Measurements from ENCODE around the gene NGLY1. TPM values are rescaled to one million over a fixed set of nuclear protein-coding genes. Genes with fewer than 3 reads are reported as not detected.
A peak's percentile ranks its signal among the peaks of the same experiment; 100 is the strongest.

The NGLY1 gene
- total and polyA plus RNA-seq, 9 of the 15 experiments (the other 6 are each of a cell fraction or from before 2014, with no cell fraction given): 52.2 to 124 (median 87.6) TPM

DNA sequence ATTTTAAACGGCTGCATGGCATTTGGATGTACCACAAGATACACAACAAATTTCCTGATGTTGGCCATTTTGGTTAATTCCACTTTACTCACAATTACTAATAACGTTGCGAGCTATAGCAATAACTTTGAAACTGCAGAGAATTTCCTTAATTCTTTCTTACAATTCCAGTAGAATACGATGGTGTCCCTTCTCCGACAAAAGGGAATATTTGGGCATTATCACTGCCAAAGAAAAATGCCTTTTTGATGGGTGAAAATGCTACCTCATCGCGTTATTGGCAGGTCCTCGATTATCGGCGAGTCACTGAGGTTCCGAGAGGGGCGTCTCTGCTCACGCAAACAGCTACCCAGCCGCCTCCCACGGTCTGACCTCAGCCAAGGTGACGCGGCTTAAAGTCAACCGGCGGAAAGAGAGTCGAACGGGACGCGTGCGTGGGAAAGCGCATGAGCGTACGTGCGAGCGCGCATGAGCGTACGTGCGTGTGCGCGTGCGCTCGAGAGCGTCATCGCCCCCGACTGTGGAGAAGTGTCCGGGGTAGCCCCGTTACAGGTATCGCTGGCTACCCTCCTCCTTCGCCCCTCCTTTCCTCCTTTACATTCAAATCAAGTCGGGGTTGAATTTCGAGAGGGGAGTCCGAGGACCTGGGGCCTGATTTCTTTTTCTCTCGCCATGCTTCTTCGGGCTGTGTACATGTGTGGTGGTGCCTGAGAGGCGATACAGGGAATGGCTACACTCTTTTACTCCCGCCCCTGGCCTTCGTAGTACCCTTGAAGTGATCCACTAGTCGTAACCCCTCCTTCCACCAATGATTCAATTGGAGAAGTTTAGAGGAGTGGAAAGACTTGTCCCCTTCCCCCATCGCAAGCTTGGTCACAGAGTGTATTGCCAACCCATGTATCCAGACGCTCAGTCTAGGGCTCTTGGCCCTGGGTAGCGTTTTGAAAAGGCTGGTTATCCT is 6.6 kb upstream of the NGLY1 start, which contains the start of gene OXSM (continued):
- TF ChIP-seq BDP1 (IDR thresholded peaks at IDR 0.05; ENCODE audit: insufficient read depth, insufficient read length): no peak
- 0 out of 2 replicates have a peak, but pooled peaks have one; percentile 42 for TF ChIP-seq ZNF41 (CRISPR knock-in tag; conservative IDR thresholded peaks at IDR 0.05)
- TF ChIP-seq, protein P1, sequence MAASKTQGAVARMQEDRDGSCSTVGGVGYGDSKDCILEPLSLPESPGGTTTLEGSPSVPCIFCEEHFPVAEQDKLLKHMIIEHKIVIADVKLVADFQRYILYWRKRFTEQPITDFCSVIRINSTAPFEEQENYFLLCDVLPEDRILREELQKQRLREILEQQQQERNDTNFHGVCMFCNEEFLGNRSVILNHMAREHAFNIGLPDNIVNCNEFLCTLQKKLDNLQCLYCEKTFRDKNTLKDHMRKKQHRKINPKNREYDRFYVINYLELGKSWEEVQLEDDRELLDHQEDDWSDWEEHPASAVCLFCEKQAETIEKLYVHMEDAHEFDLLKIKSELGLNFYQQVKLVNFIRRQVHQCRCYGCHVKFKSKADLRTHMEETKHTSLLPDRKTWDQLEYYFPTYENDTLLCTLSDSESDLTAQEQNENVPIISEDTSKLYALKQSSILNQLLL (CRISPR knock-in tag; IDR thresholded peaks at IDR 0.05; ENCODE audit: borderline replicate concordance): no peak
- no peak for TF ChIP-seq ETS2 (tag; IDR thresholded peaks at IDR 0.05; ENCODE audit: borderline replicate concordance, poor library complexity, severe bottlenecking)
- no peak for TF ChIP-seq ZNF197 (CRISPR knock-in tag; IDR thresholded peaks at IDR 0.05; ENCODE audit: low read depth)
- 0 out of 2 replicates have a peak, but pooled peaks have one; percentile 39 for TF ChIP-seq RUNX1 (IDR thresholded peaks at IDR 0.05; ENCODE audit: low read depth)
- 0 out of 2 replicates have a peak, but pooled peaks have one; percentile 20 for TF ChIP-seq FOXM1 (IDR thresholded peaks at IDR 0.05; ENCODE audit: low read depth)
- no peak for TF ChIP-seq FOXM1 (CRISPR knock-in tag; IDR thresholded peaks at IDR 0.05; ENCODE audit: low read depth)
- TF ChIP-seq, protein P2, sequence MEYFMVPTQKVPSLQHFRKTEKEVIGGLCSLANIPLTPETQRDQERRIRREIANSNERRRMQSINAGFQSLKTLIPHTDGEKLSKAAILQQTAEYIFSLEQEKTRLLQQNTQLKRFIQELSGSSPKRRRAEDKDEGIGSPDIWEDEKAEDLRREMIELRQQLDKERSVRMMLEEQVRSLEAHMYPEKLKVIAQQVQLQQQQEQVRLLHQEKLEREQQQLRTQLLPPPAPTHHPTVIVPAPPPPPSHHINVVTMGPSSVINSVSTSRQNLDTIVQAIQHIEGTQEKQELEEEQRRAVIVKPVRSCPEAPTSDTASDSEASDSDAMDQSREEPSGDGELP (CRISPR knock-in tag; IDR thresholded peaks at IDR 0.05; ENCODE audit: borderline replicate concordance): peak; percentile 88; the same call in 1 of the 2 replicates
- 0 out of 2 replicates have a peak, but pooled peaks have one; percentile 10 for TF ChIP-seq OTX1 (CRISPR knock-in tag; IDR thresholded peaks at IDR 0.05)
- TF ChIP-seq, protein P3, sequence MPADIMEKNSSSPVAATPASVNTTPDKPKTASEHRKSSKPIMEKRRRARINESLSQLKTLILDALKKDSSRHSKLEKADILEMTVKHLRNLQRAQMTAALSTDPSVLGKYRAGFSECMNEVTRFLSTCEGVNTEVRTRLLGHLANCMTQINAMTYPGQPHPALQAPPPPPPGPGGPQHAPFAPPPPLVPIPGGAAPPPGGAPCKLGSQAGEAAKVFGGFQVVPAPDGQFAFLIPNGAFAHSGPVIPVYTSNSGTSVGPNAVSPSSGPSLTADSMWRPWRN (IDR thresholded peaks at IDR 0.05; ENCODE audit: low read depth): peak; percentile 9; the same call in 1 of the 2 replicates
- TF ChIP-seq, protein P4, sequence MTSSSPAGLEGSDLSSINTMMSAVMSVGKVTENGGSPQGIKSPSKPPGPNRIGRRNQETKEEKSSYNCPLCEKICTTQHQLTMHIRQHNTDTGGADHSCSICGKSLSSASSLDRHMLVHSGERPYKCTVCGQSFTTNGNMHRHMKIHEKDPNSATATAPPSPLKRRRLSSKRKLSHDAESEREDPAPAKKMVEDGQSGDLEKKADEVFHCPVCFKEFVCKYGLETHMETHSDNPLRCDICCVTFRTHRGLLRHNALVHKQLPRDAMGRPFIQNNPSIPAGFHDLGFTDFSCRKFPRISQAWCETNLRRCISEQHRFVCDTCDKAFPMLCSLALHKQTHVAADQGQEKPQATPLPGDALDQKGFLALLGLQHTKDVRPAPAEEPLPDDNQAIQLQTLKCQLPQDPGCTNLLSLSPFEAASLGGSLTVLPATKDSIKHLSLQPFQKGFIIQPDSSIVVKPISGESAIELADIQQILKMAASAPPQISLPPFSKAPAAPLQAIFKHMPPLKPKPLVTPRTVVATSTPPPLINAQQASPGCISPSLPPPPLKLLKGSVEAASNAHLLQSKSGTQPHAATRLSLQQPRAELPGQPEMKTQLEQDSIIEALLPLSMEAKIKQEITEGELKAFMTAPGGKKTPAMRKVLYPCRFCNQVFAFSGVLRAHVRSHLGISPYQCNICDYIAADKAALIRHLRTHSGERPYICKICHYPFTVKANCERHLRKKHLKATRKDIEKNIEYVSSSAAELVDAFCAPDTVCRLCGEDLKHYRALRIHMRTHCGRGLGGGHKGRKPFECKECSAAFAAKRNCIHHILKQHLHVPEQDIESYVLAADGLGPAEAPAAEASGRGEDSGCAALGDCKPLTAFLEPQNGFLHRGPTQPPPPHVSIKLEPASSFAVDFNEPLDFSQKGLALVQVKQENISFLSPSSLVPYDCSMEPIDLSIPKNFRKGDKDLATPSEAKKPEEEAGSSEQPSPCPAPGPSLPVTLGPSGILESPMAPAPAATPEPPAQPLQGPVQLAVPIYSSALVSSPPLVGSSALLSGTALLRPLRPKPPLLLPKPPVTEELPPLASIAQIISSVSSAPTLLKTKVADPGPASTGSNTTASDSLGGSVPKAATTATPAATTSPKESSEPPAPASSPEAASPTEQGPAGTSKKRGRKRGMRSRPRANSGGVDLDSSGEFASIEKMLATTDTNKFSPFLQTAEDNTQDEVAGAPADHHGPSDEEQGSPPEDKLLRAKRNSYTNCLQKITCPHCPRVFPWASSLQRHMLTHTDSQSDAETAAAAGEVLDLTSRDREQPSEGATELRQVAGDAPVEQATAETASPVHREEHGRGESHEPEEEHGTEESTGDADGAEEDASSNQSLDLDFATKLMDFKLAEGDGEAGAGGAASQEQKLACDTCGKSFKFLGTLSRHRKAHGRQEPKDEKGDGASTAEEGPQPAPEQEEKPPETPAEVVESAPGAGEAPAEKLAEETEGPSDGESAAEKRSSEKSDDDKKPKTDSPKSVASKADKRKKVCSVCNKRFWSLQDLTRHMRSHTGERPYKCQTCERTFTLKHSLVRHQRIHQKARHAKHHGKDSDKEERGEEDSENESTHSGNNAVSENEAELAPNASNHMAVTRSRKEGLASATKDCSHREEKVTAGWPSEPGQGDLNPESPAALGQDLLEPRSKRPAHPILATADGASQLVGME (CRISPR knock-in tag; IDR thresholded peaks at IDR 0.05): no peak
- no peak for TF ChIP-seq U2AF2 (optimal IDR thresholded peaks at IDR 0.05; ENCODE audit: low read depth, low read length)
- no peak for TF ChIP-seq PHB (CRISPR knock-in tag; IDR thresholded peaks at IDR 0.05)
- peak; percentile 42; the same call in 1 of the 2 replicates for TF ChIP-seq EHMT2 (IDR thresholded peaks at IDR 0.05)
- peak in 1 of 2 experiments; percentile 32; a peak in 1 of 4 replicates for TF ChIP-seq KDM1A (IDR thresholded peaks at IDR 0.05)
- TF ChIP-seq TAF15 (IDR thresholded peaks at IDR 0.05; ENCODE audit: low read depth, low read length): no peak
- TF ChIP-seq NR4A1 (CRISPR knock-in tag; IDR thresholded peaks at IDR 0.05): no peak
- peak; percentile 76; the same call in 1 of the 2 replicates for TF ChIP-seq NR4A1 (tag; IDR thresholded peaks at IDR 0.05)
